ENCODE results near the gene BTF3L4.
"Not testable (repeated sequence)": the region's sequence is repeated elsewhere in the genome, so short reads cannot be mapped to it uniquely, and the experiment has no call there.

BTF3L4 gene

DNA sequence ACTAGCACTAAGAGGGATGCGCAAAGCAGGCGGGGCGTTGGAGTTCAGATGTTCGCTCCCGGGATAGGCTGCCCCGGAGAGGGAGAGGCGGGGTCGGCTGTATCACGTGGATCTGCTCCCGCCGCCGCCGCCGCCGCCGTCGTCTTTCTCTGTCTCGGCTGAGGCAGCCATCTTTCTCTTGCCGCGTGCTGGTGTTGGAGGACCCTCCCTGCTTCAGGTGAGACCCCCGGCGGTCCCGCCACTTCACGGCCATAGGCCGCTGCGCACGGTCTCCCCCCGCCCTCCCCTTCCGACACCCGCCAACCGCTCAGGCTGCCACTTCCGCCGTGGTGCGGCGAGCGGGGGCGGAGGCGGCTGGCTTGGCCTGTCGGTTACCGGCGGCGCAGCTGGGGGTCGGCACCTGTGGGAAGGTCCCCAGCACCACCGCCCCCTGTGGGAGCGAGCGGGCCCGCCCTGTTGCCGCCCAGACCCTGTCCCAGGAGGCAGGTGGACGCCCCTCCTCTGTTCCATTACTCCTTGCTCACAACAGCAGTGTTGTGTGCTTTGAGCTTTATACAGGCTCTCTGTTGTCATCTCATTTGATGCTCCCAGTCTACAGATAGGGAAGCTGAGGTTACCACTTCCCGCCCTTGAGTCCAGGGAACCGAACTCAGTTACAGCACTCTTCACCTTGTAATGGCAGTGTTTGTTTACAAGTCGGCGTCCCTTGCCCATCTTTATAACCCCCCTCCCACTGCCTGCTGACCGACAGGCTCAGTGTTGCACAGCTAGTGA lies at the start of gene BTF3L4:
TSS of gene BTF3L4 (plus strand) at position 133 of the 774 bp plus-strand sequence. CDS start 3,553 bp downstream, outside the sequence.
- FAIRE-seq: no peak

DNA sequence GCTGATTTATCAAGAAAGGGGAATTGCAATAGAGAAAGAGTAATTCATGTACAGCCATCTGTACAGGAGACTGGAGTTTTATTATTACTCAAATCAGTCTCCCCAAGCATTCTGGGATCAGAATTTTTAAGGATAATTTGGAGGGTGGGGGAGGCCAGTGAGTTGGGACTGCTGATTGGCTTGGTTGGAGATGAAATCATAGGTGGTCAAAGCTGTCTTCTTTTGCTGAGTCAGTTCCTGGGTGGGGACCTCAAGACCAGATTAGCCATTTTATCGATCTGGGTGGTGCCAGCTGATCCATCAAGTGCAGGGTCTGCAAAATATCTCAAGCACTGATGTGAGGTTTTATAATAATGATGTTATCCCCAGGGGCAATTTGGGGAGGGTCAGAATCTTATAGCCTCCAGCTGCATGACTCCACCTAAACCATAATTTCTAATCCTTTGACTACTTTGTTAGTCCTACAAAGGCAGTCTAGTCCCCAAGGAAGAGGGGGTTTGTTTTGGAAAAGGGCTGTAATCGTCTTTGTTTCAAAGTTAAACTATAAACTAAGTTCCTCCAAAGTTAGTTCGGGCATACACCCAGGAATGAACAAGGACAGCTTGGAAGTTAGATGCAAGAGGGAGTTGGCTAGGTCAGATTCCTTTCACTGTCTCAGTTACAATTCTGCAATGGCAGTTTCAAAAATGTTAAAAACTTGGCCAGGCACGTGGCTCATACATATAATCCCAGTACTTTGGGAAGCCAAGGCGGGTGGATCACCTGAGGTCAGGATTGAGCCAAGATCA lies 48.7 kb upstream of the BTF3L4 start:
- no peak for FAIRE-seq

DNA sequence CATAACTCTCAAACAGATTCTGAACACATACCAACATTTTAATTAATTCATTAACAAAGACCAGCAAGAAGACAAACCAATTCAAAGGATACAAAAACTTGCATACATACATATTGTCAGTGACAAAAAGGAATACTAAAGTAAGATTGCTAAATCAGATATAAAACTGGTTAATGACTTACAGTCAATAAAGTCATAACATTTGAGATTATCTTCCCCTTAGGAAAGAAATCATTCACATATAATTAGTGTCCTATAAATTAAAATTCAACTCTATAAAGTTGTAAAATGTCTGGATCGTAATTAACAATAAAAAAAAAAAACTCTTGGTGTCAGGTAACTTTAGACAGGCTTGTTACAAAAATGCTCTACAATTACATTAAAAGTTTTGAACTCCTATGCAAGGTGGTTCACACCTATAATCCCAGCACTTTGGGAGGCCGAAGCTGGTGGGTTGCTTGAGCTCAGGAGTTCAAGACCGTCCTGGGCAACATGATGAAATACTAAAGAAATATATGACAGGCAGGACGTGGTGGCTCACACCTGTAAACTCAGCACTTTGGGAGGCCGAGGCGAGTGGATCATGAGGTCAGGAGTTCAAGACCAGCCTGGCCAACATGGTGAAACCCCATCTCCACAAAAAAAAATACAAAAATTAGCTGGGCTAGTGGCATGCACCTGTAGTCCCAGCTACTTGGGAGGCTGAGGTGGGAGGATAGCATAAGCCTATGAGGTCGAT lies 47.9 kb upstream of the BTF3L4 start:
- no peak for FAIRE-seq

DNA sequence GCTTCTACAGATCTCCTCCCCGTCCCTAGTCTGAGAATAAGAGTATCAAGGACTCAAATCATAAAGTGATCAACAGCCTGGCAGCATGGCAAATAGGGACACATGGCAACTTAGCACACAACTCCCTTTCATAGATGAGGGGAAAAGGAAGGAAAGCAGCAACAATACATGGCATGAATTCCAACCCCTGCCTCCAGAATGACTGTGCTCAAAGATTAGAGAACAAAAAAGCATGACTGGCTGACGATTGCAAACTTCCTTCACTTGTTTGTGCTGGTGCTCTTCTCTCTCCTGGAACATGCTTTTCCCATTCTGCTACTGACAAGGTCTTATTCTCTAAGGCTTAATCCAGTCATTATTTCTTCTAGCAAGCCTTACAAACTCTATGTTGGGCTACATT lies 34.0 kb upstream of the BTF3L4 start:
- no peak for FAIRE-seq

DNA sequence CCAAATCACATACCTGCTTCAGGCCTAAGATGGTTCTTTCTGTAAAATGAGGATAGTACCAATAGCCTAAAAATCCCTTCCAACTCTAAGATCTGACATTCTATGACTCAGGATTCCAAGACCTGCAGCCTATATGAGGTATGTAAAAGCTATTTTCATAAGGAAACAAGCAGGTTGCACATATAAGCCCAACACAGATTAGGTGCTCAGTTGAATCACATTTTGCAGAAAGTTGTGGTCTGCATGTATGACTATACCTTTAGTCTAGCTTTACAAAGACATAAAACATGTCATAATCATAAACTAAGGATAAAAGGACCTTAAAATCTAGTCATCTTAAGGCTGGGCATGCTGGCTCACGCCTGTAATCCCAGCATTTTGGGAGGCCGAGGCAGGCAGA lies 29.8 kb upstream of the BTF3L4 start:
- no peak for FAIRE-seq

DNA sequence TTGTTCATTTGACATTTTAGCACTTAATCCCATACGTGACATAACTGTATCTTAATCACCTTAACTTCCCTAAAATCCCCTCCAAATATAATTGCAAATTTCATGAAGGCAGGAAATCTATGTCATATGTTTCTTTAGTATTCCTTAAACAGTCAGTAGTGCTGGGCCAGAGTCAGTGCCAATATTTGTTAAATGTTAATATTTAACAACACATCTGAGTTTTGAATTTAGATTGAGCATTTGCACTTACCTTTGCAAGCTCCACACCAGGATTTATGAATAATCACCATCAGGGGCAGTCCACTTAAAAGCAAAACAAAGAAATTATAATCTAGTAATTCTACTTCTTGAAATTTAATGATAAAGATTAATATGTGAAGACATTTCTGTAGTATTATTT lies 27.8 kb upstream of the BTF3L4 start:
- FAIRE-seq: peak; percentile 64

DNA sequence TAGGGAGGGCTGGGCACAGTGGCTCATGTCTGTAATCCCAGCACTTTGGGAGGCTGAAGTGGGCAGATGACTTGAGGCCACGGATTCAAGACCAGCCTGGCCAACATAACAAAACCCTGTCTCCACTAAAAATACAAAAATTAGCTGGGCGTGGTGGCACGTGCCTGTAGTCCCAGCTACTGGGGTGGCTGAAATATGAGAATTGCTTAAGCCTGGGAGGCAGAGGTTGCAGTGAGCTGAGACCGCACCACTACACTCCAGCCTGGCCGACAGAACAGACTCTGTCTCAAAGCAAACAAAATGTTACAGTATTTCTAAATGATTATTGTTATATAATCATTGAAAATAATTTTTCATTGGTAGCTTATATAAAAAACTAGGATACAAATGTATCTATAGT lies 27.3 kb upstream of the BTF3L4 start:
- FAIRE-seq: not testable (repeated sequence)

DNA sequence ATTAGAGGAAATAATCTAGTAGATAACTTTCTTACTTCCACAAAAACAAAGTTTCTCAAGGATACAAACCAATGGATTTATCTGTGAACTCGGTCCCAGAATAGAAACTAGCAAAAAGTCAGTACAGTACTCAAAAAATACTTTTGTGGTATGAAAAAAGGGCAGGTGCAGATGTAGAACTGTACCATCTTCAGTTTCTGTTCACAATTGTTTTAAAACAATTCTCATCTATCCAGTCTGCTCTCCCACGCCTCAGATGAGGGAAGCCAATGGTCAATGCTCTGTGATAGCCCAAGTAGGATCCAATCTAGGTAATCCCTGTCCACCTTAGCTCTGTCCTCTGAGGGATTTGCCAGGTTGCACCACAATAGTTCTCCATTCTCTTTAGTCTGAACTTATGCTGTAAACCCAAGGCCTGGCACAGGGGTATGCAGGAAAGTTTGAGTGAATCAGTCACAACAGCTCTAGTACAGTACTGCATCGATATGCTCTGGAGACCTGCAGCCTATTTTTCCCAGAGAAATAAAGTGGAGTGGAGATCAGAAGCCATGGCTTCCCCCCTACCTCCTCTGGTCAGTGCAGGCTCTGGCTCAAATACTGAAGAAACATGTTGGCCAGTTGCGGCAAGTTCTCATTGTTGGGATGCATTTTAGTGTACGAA lies 23.8 kb upstream of the BTF3L4 start:
- no peak for FAIRE-seq

DNA sequence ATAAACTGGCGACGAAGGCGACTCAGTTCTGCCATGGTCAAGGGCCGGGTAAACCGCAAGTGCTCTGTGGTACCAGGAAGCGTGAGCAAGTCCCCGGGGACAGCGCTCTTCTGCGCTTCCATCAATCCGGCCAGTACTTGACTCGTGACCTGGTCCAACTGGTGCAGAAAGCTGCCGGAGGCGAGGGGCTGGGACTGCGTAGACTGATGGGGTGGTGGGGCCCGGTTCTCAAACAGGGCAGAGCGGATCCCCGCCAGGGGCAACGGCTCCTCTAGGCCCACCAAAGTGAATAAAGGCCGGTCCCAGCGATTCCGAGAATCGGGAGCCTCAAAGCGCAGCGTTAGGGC lies 23.3 kb upstream of the BTF3L4 start:
- FAIRE-seq: no peak

DNA sequence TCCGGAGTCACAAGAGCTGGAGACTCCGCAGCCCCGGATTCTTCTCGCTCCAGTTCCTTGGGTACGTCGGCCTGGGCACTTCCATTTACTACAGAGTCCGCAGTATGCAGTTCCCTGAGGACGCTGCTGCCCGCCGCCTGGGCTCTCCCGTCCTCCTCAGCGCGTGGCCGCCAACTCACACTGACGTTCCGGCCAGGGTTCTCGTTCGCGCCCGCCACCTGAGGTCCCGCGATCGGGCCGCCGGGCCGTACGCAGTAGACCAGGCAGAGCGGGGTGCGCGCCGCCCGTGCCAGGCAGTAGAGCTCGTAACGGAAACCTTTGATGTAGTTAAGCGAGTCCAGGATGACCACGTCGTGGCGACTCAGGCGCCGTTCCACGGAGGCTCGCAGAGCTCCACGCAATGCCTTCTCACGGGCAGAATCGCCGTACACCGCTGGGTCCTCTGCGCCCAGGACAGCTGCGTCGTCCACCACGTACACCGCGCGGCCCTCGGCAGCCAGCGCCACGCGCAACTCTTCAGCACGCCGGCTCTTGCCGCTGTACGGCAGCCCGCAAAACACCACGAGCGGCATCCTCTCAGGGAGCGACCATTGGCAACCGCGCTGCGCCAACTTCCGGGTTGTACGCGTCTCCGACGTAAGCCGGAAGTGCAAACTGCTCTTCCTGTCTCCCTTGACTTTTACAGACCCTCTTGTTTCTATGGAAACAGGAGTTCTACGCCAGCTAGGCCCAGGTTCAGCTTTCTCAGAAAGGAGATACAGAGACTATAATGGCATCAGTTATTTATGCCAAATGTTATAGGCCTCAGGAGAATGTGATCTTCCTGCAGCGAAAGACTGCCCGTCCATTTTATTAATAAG lies 22.7 kb upstream of the BTF3L4 start, which contains the start of gene KTI12:
TSS of gene KTI12 (minus strand) at position 621 of the 860 bp plus-strand sequence. CDS start at position 572, 49 bp downstream.
- FAIRE-seq: peak; percentile 78

DNA sequence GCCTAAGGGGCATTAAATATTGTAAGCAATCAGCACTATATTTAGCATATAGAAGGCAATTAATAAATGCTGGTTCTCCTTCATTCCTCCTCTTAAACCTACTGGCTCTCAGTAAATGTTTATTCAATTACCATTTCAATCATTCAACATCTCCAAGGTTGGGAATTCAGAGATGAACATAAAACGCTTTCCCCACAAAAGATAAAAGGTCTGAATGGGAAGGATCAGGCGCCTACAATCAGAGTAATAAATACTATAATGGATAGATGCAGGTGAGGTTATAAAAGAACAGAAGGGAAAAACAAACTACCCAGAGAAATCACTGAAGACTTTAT lies 22.1 kb upstream of the BTF3L4 start:
- FAIRE-seq: no peak

DNA sequence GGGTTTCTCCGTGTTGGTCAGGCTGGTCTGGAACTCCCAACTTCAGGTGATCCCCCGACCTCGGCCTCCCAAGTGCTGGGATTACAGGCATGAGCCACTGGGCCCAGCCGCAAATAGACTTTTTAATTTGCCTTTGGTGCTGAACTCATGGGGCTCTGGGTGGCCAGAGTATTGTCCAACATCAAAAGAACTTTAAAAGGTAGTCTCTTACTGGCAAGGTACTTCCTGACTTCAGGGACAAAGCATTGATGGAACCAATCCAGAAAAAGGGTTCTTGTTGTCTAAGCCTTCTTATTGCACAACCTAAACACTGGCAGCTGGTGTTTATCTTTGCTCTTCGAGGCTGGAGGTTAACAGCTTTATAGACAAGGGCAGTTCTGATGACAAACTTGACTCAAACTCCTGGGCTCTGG lies 18.7 kb upstream of the BTF3L4 start:
- no peak for FAIRE-seq

DNA sequence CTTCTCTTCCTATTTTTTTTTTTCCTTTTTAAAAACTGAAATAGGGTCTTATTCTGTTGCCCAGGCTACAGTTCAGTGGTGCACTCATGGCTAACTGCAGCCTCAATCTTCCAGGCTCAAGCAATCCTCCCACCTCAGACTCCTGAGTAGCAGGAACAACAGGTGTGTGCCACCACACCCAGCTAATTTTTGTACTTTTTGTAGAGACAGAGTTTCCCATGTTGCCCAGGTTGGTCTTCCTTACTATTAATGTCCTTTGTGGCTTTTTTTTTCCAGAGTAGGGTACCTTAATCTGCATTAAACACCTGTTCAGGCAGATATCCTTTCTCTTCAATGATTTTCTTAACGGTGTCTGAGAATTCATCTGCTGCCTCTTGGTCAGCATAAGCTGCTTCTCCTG lies 18.2 kb upstream of the BTF3L4 start:
- FAIRE-seq: no peak

DNA sequence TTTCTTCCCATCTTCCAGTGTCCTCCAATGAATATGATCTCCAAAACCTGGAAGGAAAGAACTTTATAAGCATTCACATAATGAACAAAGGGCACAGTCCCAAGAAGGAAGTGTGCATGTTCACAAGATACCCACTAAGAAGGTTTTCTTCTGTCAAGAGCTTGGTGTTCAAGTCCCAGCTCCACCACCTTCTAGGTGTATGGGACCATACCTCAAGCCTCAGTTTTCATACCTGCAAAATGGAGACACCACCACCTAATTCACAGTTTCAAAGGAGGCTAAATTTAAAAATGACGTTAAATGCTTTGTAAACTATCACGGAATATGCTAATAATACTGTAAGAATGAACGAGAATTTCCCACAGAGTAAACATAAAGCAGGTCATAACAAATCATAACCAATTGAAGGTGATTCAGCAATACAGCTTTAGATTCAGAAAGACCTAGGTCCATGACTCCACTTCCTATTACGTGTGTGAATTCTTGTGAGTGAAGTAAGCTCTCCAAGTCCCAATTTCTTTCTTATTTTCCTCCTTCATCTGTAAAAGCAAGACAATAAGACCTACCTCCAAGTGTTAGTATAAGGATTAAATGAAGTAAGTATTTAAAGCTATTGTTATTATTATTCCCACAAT lies 14.4 kb upstream of the BTF3L4 start:
- no peak for FAIRE-seq

DNA sequence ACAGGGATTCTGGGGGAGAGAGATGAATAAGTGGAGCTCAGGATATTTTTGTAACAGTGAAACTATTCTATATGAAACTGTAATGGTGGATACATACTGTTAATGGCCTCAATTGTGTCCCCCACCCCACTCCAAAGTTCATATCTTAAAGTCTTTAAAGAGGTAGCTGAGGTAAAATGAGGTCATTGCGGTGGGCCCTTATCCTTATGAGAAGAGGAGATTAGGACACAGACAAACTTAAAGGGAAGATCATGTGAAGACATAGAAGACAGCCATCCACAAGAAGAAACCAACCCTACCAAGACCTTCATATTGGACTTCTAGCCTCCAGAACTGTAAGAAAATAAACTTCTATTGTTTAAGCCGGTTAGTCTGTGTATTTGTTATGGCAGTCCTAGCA lies 10.9 kb upstream of the BTF3L4 start:
- no peak for FAIRE-seq

DNA sequence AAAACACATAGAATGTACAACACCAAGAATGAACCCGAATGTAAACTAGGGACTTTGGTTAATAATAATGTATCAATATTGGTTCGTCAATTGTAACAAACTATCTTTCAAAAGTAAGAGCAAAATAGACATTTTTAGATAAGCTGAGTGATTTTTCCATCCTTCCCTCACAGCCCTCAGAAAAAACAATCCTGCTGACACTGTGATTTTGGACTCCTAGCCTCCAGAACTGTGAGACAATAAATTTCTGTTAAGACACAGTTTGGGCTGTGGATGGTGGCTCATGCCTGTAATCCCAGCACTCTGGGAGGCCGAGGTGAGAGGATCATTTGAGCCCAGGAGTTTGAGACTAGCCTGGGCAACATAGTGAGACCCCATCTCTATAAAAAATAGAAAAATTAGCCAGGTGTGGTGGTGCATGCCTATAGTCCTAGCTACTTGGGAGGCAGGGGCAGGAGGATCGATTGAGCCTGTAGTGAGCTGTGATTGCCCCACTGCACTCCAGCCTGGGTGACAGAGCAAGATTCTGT lies 10.4 kb upstream of the BTF3L4 start:
- FAIRE-seq: not testable (repeated sequence)

DNA sequence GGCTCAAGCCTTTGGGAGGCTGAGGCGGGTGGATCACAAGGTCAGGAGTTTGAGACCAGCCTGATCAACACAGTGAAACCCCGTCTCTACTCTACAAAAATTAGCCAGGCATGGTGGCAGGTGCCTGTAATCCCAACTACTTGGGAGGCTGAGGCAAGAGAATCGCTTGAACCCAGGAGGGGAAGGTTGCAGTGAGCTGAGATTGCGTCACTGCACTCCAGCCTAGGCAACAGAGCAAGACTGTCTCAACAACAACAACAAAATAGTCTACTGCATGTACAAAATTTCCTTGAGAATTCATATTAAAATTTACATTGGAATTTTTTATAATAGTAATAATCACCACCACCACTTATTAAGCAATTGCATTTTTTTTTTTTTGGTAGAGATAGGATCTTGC lies 6.8 kb upstream of the BTF3L4 start:
- not testable (repeated sequence) for FAIRE-seq

DNA sequence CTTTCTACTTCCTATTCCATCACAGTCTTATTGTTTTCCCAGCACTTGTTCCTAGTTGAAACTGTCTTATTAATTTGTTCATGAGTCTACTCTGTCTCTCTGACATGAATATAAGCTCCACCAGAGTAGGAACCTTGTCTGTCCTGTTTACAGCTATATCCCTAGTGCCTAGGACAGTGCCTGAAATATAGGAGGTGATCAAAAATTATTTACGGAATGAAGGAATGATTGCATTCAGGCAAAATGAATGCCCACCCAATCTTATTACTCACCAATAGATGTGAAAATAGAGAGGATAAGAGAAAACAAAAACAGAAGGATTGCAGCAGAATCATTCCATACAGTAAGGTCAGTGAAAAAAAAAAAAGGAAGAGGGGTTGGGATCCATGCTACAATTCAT lies 2.2 kb upstream of the BTF3L4 start:
- FAIRE-seq: no peak

DNA sequence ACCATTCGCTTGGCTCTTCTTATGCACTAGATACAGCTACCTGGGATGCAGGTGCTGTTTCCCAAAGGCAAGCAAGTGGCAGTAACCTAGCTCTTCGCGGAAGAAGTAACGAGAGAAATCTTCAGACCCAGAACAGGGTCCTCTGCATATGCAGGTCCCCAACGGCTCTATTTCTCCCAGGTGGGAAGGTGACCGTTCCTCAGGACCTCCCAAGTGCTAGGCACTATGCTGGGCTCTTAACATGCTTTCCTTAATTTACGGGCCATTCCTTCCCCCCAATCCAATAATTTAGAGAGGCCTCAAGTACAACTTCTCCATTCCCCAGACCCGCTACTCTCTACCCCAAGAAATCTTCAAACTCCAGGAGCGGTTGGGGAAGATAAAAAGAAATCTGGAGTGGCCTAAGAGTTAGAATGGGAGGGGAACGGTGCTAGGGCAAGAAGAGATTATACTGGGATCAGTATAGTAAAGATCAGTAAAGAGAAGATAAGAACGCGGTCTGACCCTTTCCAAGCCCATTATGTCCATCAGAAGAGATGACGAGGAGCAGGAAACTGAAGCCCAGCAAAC lies 1.5 kb upstream of the BTF3L4 start:
- FAIRE-seq: no peak

DNA sequence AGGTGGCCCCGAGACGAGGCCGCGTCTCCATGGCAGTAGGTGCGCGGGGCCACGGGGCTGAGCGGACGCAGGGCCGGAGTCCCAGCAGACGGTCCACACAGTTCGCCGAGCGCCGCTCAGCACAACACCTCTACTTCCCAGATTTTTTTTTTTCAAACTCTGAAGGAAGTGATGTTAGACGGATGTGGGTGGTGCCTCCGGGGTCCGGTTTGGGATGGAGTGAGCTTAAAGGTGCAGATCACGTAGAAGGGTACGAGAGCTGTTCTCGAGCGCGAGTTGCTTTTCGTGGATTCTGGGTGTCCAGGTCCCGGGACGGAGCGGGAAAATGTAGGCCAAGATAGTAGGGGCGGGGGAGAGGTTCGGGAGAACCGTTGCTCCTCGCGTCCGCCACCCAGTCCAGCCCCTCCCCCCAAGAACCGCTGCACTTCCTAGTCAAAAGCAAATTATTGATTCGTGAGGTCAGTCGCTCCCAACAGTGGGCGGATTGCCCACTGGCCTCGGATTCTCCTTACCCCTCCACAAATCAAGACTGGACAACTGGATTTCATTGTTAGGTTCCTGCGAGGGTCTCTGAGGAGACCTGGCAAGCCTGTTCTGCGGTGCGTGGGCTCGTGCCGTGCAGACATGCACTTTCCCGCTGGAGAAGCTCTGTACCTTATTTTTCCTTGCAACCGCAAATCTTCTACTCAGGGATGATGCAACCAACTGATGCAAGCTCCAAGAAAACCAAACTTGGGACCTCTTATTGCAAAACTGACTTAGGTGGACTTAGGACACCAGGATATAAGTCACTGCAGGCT lies 829 bp upstream of the BTF3L4 start, which contains the start of gene TXNDC12:
TSS of gene TXNDC12 (minus strand) at position 126 of the 800 bp plus-strand sequence. CDS start at position 31, 95 bp downstream.
- FAIRE-seq: peak; percentile 41
